HEK293T (cell line): ENCODE results near the gene VEPH1.

Experiments used
- ARNT ChIP-seq: fragments of 450-650 bp; IDR thresholded peaks from 2 replicates; pipeline ENCODE4 v1.6.1; 2017; ENCODE audit warnings: mild to moderate bottlenecking
- BHLHE40 ChIP-seq: fragments of 450-650 bp; IDR thresholded peaks from 2 replicates; pipeline ENCODE4 v1.6.1; 2016; ENCODE audit warnings: mild to moderate bottlenecking, moderate library complexity, borderline replicate concordance
- ELF4 ChIP-seq: fragments of 450-650 bp; IDR thresholded peaks from 2 replicates; pipeline ENCODE4 v1.6.1; 2017; ENCODE audit warnings: antibody characterized with exemption
- FOXA1 ChIP-seq: fragments of 450-650 bp; IDR thresholded peaks from 2 replicates; pipeline ENCODE4 v1.6.1; 2016; ENCODE audit warnings: mild to moderate bottlenecking
- FOXK2 ChIP-seq: fragments of 450-650 bp; IDR thresholded peaks from 2 replicates; pipeline ENCODE4 v1.6.1; 2016; ENCODE audit warnings: mild to moderate bottlenecking
- FOXM1 ChIP-seq: fragments of 450-650 bp; IDR thresholded peaks from 2 replicates; pipeline ENCODE4 v1.6.1; 2017; ENCODE audit warnings: mild to moderate bottlenecking, borderline replicate concordance
- L3MBTL2 ChIP-seq: fragments of 450-650 bp; conservative IDR thresholded peaks from 2 replicates; pipeline ENCODE4 v1.6.1; 2016; ENCODE audit warnings: mild to moderate bottlenecking
- SP1 ChIP-seq: fragments of 450-650 bp; IDR thresholded peaks from 2 replicates; pipeline ENCODE4 v1.6.1; 2017
- ZNF384 ChIP-seq: fragments of 450-650 bp; IDR thresholded peaks from 2 replicates; pipeline ENCODE4 v1.6.1; 2016

- TF ChIP-seq ZNF384 (no peak), BHLHE40 (no peak), FOXA1 (no peak), SP1 (no peak), L3MBTL2 (no peak), ELF4 (no peak), FOXM1 (no peak), ARNT (no peak), FOXK2 (no peak)
Measured at GRCh38 chr3:157502916-157503595, at the start of gene VEPH1.
